Body of pancreas (tissue), 4 donors: ENCODE measurements around the gene BMP6. TPM values are rescaled to one million over a fixed set of nuclear protein-coding genes. Genes with fewer than 3 reads are reported as not detected.
"Not testable (repeated sequence)": the region's sequence is repeated elsewhere in the genome, so short reads cannot be mapped to it uniquely, and the experiment has no call there.

Experiments used
- ATAC-seq: fragments of 150-250 bp; one replicate; pipeline ENCODE4 v1.9.1; 2016
- DNase-seq, 4 donors: peaks; one replicate each; pipeline ENCODE4 v3.0.0-alpha.2; 2019
- H3K27ac ChIP-seq, 4 donors: fragments of 200-600 bp; sonication (generic); 1 replicate in 3 of 4; 2 replicates in 1 of 4; pipeline versions ENCODE4 v1.5.1 to v1.6.1; 2016 to 2019; ENCODE audit warnings: mild to moderate bottlenecking in 1 of 4, mixed read lengths in 1 of 4, moderate library complexity in 1 of 4
- H3K27me3 ChIP-seq, 2 donors: fragments of 200-600 bp; sonication (generic); one replicate each; pipeline ENCODE4 v1.6.0; 2016; ENCODE audit warnings: mild to moderate bottlenecking in 1 of 2
- H3K36me3 ChIP-seq, 2 donors: fragments of 200-600 bp; sonication (generic); replicated peaks in 1 of 2; 2 replicates each; pipeline ENCODE4 v1.5.1; 2016; ENCODE audit warnings: low read depth in 2 of 2; ENCODE audit not compliant: insufficient read depth in 1 of 2
- H3K4me1 ChIP-seq: fragments of 200-600 bp; sonication (generic); one replicate; pipeline ENCODE4 v1.6.0; 2016
- H3K4me3 ChIP-seq, 2 donors: fragments of 200-600 bp; sonication (generic); 1 replicate in 1 of 2; 2 replicates in 1 of 2; pipeline ENCODE4 v1.5.1; 2016 to 2019
- H3K9me3 ChIP-seq, 3 donors: fragments of 200-600 bp; sonication (generic); 1 replicate in 2 of 3; 2 replicates in 1 of 3; pipeline ENCODE4 v1.5.1; 2016
- CTCF ChIP-seq, 7 experiments: fragments of 450-650 bp in 4 of 7; fragments of 200-600 bp in 3 of 7; sonication (generic) in 3 of 7; IDR thresholded peaks; one replicate each; pipeline ENCODE4 v1.5.1; 2016 to 2019; ENCODE audit warnings: antibody characterized with exemption in 7 of 7
- POLR2A ChIP-seq, 3 donors: fragments of 450-650 bp; IDR thresholded peaks; one replicate each; pipeline ENCODE4 v1.6.1; 2016; ENCODE audit warnings: antibody characterized with exemption in 3 of 3, mild to moderate bottlenecking in 2 of 3
- WGBS, 2 donors: methylation state at CpG; one replicate each; pipeline ENCODE4 v1.1.5; 2017; 5-methylcytosine and 5-hydroxymethylcytosine counted together
- intact Hi-C: fragments of 100-400 bp; cut with DNase I; formaldehyde crosslinking; loops from one replicate; pipeline ENCODE4 v1.15.1; 2023
- total RNA-seq, 2 donors: library from RNA; depleted of rRNA; stranded (reverse); fragments of >200 nt; gene quantifications; one replicate each; pipeline ENCODE4 v1.1.0, GENCODE V29; 2016

Gene BMP6
- total RNA-seq, 2 donors from 2014 or later: 1.6 to 1.8 TPM

GRCh38 chr6:7886132-7886531 lies 160.2 kb downstream of the BMP6 start:
- WGBS, 2 donors: 84 to 92% methylated on average over 3 of the region's 3 CpGs
- intact Hi-C loops: no loop called here
- peaks cover 10 to 61% of the 10 kb centered on the region in 2 donors for H3K36me3 ChIP-seq
- H3K9me3 ChIP-seq: no peaks in the 10 kb centered on the region
- TF ChIP-seq POLR2A (IDR thresholded peaks at IDR 0.05) (no peak), CTCF (IDR thresholded peaks at IDR 0.05) (no peak)
- no peak for ATAC-seq
- DNase-seq: no peak
- no peaks in the 10 kb centered on the region for H3K27me3 ChIP-seq
- H3K27ac ChIP-seq: no peak overlapping the region
- no peaks in the 10 kb centered on the region for H3K4me1 ChIP-seq
- H3K4me3 ChIP-seq: no peak overlapping the region

- intact Hi-C loops: no loop called here
- TF ChIP-seq POLR2A (IDR thresholded peaks at IDR 0.05): no peak
- no peak for TF ChIP-seq CTCF (IDR thresholded peaks at IDR 0.05)
- DNase-seq (no peak), ATAC-seq (no peak)
- peaks cover 9 to 61% of the 10 kb centered on the region in 2 donors for H3K36me3 ChIP-seq
- H3K4me1 ChIP-seq: no peaks in the 10 kb centered on the region
- H3K4me3 ChIP-seq: no peak overlapping the region
- H3K27ac ChIP-seq: no peak overlapping the region
- no peaks in the 10 kb centered on the region for H3K9me3 ChIP-seq
- no peaks in the 10 kb centered on the region for H3K27me3 ChIP-seq
- WGBS, 2 donors: 95 to 97% methylated on average over 21 of the region's 21 CpGs
These were observed 161.5 kb downstream of the BMP6 start for GRCh38 chr6:7887278-7887991.

GRCh38 chr6:7888587-7889357 lies 162.9 kb downstream of the BMP6 start:
- intact Hi-C loops: no loop called here
- DNase-seq: no peak
- Histone ChIP-seq H3K9me3 (no peaks in the 10 kb centered on the region), H3K27ac (no peak overlapping the region), H3K36me3 (peaks cover 13 to 65% of the 10 kb centered on the region in 2 donors), H3K4me1 (no peaks in the 10 kb centered on the region), H3K4me3 (no peak overlapping the region), H3K27me3 (no peaks in the 10 kb centered on the region)
- no peak for ATAC-seq
- TF ChIP-seq CTCF (IDR thresholded peaks at IDR 0.05): no peak
- WGBS, 2 donors: 88 to 90% methylated on average over 25 of the region's 25 CpGs

- Histone ChIP-seq H3K4me3 (no peak overlapping the region), H3K9me3 (no peaks in the 10 kb centered on the region), H3K36me3 (peaks cover 24 to 68% of the 10 kb centered on the region in 2 donors), H3K27me3 (no peaks in the 10 kb centered on the region), H3K4me1 (no peaks in the 10 kb centered on the region), H3K27ac (no peak overlapping the region)
- TF ChIP-seq POLR2A (IDR thresholded peaks at IDR 0.05) (no peak), CTCF (IDR thresholded peaks at IDR 0.05) (no peak)
- DNase-seq: no peak
- intact Hi-C loops: no loop called here
- 72 to 73% methylated on average over 15 of the region's 15 CpGs for WGBS, 2 donors
- ATAC-seq: no peak
These were observed 165.4 kb downstream of the BMP6 start for GRCh38 chr6:7891078-7891872.

- H3K4me1 ChIP-seq, DNase-seq, ATAC-seq, H3K27ac ChIP-seq, H3K9me3 ChIP-seq, H3K27me3 ChIP-seq, intact Hi-C loops, H3K4me3 ChIP-seq: not testable (repeated sequence)
- WGBS, 2 donors: 86 to 87% methylated on average over 4 of the region's 4 CpGs
- H3K36me3 ChIP-seq: peaks cover 24 to 68% of the 10 kb centered on the region in 2 donors
These were observed 166.5 kb downstream of the BMP6 start for GRCh38 chr6:7892367-7892766.
